ENCODE data around the gene ERGIC1.

The ERGIC1 gene

DNA sequence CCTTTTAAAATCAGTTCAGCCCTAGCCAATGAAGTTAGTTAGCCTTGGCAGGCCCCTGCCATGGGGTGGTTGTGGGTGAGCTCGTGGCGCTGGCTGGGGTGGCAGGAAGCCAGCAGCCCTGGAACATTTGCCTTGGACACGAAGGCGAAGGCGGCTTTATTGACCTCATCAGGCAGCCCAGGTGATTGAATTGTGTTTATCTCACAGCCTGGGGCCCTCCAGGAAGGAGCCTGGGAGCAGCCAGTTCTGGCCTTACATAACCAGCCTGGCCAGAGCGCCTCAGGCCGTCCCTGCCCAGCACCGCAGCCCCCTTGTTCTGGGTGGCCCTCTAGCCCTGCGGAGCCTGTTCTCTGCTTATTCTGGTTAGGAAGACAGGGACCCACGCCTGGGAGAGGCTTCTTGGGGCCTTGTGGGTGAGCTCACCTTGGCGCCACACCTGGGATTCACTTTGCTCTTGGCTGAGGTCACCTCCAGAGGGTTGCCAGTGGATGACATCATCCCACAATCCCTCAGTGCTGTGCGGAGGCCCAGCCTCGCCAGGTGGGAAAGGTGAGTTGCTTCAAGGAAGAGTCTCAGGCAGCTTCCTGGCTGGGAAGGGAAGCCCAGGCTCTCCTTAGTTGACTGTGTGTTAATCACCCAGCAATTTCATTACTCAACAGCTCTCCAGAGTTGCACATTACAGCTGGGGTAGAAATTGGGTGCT lies 70.7 kb downstream of the ERGIC1 start:
- no peak for DNase-seq

DNA sequence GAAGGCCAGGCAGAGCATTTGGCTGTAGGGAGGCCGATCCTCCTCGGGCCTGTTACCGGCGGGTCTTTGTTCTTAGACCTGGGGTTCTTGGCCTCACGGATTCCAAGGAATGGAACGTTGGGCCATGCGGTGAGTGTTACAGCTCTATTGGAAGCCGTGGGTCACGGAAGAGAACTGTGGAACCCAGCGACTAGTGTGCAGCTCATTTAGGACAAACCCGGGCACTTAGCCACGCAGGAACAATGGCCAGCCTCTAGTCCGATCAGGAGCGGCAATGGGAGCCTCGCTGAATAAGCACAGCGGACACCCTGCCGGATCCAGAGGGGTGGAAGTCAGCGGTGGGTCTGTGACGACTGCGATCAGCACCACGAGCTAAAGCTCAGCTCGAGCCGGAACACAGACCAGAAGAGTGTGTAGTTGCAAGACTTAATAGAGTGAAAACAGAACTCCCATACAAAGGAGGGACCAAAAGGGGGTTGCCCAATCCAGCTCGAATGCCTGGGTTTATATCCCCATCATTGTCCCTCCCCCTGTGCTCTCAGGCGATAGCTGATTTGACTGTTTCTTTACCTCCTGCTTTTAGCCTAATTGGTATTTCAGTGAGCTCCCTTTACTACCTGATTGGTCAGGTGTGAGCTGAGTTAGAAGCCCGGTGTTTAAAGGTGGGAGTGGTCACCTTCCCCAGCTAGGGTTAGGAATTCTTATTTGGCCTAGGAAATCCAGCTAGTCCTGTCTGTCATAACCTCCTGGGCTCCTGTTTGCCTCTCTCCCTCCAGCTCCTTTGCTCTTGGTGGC lies 71.5 kb downstream of the ERGIC1 start:
- no peak for DNase-seq

DNA sequence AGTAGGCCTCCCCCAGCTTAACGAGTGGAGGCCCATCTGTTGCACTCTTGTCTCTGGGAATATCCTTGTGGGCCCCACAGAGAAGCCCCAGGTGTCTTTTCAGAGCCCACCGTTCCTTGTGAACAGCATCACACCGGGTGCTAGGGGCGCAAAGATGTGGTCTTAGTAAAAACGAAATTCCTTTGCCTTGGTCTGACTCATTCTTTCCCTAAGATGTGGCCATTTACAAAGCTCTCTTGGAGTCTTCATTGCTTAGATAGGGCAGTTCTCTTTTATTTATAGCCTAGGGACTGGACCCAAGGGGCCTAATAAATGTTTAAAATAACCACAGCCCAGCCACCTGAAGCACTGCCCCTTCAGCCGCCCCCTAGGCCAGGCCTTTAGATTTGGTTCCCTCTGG lies 72.4 kb downstream of the ERGIC1 start:
- DNase-seq, result no peak

DNA sequence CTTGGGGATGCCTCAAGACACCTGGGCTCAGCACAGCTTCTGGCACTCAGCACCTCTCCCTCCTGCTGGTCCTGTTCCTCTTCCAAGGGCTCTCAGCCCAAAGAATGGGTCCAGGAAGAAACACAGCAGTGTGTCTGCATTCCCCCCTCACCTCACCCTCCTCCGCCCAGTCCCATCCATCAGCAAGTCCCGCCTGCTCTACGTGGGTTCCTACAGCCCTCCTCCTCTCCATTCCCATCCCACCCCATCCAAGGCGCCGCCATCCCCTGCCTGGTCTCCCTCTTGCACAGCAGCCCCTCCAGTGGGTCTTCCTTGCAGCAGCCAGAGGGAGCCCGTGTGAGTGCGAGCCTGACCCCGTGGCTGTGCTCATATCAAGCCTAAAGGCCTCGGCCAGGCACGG lies 72.8 kb downstream of the ERGIC1 start:
- DNase-seq, result no peak

DNA sequence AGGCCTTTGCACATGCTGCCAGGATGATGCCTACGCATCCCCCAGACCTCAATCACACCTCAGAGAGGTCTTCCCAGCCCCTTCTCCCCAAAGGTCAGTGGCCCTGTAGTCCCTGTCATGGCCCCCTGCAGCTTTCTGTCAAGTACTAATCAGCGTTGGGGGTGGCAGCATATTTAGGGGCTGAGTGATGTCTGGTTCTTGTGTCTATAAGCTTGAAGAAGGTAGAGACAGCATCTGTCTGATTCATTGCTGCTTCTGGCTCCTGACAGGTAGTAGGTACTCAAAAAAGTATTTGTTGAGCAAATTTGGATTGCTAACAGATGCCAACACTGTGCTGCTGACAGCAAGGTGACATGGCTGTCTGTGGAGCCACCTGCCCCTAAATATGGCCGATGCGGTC lies 73.6 kb downstream of the ERGIC1 start:
- DNase-seq, result no peak

DNA sequence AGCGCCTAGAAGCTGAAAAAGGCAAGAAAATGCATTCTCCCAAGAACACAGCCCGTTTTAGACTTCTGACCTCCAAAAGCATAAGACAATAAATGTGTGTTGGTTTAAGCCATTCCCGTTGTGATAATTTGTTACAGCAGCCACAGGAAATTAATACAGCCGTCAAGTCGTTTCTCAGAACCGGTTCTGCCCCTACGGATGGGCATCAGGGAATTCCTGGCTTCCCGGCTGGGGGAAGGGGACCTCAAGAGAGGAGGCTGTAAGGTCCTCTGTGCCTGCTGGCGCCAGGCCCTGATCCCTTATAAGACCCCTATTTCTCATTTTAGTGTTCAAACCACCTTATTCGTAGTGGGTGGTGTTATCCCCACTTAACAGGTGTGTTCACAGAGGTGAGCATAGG lies 74.6 kb downstream of the ERGIC1 start:
- DNase-seq, result no peak

DNA sequence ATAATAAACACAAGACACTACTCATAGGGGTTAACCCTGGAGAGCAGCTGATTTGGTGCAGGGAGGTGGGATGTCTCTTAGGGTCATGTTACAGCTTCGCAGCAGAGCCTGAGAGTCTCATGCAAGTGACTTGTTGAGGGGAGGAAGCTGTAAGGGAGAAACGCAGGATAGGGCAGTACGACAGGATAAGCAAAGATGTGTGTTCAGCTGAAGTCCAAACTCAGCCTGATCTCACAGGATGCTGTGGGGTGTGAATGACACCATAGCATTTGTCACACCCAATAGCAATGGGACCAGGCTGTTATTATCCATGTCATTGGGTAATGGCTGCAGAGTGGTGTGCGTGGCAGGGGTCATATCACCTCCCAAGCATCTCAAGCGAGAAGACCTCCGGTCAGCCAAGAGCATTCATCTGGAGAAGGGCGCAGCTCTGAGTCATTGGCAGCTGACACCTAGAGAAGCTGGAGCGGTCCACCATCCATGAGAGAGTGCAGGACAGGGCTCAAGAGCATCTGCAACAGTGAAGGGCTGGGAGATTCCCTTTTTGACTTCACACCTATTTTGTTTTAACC lies 76.0 kb downstream of the ERGIC1 start:
- no peak for DNase-seq

DNA sequence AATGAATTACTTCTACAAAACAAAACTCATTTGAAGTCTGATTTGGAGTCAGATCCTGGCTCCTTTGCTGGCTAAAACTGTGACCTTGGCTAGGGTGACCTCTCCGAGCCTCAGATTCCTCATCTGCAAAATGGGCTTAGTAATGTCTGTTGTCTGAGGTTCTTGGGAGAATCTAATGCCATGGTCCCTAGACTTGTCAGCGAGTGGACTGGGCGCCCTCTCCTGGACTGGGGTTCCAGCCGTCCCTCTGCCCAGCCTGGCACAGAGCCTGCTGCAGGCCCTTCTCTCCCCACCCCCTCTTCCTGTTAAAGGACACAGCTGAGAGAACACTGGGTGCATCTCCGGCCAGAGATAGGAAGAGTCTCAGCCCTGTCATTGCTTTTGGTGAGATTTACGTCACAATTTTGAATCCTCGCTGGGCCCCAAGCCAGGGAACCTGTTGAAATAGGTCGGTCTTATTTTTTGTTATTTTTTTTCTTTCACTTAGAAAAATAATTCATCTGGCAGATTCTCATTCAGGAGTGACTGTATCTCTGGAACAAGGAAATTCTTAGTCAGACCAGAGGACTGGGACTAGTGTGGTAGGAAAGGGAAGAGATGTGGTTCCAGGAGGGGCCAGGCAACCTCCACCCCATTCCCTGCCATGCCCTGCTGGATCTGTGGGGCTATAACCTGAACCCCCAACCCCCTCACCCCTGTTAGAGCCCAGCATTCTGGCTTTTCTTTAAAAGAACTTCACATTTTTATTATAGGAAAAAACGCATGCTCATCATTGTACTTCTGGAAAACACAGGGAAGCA lies 77.0 kb downstream of the ERGIC1 start:
- DNase-seq, result peak; percentile 10

DNA sequence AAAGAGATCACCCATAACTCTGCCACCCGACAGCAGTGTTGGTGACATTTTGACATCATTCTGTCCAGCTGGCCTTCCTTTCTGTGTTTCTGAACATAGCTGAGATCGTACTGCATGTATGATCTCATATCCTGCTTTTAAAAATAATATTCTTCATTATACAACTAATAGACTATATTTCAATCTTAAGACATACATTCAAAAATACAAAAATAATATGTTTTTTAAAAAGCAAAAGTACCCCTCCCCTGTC lies 77.5 kb downstream of the ERGIC1 start:
- DNase-seq, result no peak

DNA sequence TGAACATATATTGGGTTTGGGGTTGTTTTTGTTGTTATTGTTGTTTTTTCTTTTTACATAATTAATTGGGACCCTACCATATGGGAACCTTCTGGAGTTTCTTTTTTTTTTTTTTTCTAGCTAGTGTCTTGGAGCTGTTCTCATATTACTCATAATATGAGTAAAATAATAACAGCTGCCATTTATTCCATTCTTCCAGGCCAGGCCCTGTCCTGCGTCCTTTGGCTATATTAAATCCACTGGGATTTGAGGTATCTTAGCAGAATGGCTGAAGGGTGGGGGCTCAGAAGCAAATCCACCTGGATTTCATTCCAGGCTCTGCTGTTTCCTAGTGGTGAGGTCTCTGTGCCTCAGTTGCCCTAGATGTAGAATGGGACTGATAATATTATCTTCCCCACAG lies 77.9 kb downstream of the ERGIC1 start:
- no peak for DNase-seq

DNA sequence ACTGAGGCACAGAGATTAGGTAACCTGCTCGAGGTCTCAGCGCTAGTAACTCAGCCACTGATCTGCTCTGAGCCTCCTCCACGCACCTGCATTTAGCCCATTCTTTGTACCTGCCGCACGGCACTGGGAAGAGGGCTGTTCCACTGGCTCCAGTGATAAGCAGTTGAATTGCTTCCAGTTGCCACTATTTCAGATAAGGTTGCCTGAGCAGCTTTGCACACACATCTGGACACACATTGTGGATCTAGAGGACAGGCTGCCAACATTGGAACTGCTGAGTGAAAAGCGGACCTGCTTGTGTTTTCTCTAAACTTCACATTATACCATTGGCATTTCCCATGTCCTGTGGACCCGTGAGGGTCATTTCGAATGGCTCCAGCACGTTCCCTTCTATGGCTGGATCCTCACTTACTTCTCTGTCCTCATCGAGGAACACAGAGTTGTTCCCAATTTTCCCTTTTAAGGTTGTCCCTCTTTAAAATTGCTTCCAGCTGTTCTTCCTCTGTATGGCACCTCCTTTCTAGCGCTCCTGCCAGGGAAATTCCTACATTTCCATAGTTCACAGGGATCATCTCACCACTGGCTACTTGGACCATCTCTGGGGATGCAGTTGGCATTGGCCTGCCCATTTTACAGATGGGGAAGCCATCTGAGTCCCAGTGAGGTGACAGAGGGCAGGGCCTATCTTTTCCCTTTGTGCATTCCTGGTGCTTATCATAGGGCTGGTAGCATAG lies 79.2 kb downstream of the ERGIC1 start:
- no peak for DNase-seq

DNA sequence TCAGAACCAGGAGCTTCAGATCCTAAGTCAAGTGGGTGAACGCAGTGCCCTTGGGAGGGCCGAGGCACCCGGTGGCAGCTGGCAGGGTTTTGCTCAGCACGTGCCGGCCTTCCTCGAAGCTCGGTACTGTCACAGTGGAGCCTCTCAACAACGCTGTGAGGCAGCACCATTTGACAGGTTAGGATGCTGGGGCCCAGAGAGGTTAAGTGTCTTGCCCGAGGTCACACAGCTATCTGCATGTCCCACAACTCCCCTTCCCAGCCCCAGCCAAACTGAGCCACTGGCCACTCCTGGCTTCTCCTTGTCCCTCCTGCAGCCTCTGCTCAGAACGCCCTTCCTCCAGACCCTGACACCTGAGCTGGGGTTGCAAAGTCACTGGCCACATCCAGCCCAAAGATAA lies 81.5 kb downstream of the ERGIC1 start:
- no peak for DNase-seq

DNA sequence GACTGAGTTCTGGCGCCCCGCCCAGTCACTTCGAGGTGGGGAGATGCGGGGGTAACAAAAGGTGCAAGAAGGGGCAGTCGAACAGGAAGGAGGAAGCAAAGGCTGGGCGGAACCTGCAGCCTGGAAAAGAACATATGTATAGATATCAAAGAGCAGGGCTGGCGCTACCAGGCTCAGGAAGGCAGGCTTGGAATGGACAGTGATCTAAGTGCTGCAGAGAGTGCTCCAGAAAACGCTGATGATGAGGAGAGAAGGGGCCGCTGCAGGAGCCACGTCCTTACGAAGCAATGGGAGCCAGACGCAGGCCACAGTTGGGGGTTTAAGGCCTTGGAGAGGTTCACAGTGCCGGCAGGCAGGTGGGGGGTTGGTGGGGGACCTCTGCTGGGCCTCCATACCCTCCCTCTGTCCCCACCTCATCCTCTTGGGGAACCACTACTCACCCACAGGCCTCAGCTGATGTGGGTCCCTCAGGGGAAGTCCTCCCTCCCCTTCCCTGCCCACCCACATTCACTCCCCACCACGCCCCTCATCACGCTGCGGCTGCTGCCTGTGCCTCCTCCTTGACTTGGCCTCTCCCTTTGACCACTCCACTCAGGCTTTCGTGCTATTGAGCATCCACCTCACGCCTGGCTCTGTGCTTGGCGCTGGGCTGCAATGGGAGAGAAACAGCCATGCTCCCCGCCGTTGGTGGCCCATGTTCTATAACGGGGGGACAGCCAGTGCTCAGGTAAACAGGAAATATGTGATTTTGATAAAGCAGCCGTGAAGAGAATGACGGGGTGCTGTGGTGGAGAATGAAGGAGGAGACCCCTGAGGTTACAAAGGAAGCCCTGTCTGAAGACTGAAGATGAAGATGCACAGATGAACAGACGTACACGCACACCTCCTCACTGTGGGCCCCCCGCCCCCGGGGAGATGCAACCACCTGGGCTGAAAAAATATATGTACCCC lies 84.6 kb downstream of the ERGIC1 start:
- no peak for DNase-seq

DNA sequence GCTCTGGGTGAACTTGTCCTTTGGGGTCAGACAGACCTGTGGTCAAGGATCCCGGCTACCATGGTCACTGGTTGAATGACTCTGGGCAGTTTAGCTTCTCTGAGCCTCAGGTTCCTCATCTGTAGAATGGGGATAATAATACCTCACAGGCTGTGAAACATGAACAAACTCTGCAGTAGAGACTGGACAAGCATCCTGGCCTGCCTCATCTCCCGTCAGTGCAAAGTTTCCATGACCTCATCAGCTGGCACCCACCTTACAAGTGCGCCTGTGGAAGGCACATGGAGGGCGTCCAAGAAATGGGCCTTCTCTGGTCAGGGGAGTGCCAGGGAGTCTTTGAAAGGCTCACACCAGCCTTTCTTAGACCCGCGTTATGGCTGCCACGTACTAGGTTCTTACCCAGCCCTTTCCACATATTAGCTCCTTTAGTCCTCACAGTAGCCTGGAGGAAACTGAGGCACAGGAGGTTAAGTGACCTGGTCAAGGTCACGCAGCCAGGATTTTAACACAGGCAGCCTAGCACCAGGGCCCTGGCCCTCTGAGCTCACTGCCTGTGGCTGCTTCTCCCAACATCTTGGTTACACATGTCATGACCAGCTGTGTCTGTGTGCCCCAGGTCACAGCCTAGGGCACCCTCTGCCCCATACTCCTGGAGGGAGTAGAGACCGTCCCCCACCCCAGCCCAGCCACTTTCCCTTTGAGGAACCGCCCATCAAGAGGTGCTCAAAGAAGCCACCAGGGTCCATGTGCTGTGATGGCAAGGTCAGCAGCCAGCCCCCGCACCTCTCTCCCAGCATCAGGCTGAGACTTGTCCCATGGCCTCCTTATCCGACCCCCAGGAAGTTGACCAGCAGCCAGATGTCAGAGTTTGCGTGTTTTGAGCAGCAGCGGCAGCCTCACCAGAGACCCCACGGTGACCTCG lies 85.7 kb downstream of the ERGIC1 start:
- no peak for DNase-seq

DNA sequence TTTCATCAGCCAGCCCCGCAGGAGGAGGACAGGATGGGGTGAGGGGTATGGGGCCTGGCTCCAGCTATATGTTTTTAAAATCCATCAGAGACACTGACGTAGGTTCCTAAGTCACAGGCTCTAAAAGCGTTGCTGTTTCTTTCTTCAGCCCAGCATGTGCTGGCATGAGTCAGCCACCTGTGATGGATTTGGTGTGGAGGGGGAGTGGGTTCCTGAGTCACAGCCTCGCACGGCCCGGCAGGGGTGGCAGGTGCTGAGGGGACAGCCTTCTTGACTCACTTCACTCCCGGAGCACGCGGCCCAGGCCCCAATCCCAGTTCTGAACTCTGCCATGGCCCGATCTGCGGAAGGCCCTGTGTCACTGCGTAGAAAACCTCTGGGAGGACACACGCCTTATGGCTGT lies 86.4 kb downstream of the ERGIC1 start:
- DNase-seq, result no peak

DNA sequence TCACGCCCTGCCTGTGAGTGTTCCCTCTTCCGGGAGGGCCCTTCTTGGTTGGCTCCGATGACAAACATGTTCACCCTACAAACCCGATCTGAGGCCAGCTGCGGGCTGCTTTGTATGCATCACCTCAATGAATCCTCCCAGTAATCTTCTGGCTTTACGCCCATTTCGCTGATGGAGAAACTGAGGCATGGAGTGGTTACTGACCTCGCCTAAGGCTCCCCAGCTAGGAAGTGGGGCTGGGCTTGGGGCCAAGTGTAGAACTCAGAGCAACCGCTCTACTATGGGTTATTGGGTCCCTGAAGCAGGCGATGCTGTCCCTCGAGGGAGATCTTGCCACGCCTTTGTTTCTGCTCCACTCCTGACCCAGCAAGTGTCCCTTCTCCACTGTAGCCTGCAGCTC lies 86.9 kb downstream of the ERGIC1 start:
- DNase-seq, result no peak

DNA sequence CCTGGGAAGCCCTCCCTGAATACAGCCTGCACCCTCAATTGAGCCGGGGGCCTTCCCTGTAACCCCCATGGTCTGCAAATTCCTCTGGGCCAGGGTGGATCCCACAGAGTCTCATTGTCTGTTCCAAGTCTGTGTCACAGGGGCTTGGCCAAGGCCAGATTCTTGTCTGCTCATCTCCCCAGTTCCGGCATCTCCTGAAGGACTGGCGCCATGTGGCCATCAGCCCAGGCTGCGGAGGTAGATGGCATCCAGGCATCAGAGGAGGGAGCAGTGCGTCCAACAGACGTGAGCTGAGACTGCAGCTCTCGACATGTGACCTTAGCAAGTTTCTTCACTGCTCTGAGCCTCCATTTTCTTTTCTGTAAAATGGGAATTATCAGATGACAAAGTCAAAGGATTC lies 87.9 kb downstream of the ERGIC1 start:
- no peak for DNase-seq

DNA sequence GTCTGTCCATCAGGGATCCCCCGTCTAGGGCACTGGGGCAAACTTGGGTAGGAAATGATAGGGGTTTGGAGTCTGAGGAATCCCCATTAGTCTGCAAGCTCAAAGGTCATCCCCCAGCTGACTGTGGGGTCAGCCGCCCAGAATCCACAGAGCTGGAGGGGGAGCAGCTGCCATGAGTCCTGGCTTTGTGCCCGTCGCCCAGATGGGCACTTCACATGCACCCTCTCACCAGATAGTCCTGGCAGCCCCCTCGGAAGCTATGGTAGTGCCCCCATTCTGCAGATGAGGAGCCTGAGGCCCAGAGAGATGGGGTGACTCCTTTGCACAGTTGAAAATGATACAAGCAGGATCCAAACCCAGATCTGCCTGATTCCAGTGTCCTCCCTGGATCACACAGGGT lies 89.5 kb downstream of the ERGIC1 start:
- DNase-seq, result no peak

DNA sequence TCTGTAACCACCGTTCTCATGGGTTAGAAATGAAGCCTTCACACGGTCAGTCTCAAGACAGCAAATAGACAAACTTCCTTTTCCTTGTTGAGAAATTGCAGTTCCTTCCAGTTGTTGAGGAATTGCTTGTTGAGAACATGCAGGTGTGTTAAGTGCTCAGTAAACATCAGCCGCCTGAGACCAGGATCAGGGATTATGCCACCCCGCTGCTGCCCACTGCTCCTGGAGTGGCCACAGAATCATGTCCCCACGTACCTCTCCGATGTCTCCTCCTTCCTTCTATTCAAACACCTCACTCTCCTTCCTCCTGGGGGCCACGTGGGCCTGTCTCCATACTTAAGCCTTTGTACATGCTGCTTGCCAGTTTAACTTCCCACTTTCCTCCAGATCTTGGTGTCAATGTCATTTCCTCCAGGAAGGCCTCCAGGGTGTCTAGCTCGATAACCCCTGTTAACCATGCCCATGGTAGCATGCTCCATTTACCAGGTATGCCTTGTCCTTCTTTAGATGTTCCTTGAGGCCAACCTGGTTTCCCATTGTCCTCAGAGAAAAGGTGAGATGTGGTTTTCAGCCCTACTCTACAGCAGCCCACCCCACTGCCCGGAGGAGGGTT lies 91.4 kb downstream of the ERGIC1 start:
- no peak for DNase-seq

DNA sequence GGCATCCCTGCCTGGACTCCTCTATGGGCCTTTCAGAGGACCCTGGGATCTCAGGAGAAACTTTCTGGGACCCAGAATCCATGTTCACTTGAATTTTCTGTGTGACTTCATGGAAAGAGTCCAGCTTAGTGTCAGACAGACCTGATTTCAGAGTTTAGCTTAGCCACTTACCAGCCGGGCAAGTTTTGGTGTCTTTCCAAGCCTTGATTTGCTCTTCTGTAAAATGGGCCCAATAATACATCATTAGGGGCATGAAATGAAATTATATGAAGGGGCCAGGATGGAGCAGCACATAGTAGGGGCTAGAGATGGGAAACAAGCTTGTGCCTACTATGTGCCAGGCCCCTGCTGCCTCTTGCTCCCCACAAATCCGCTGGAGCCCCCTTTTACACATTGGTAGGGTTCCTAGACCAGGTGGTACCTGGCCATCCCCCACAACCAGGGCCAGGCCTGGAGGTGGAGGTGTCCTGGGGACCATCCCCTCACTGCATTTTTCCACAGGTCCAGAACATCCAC lies 92.0 kb downstream of the ERGIC1 start:
- no peak for DNase-seq

All from stimulated activated CD4-positive, alpha-beta T cell treated with anti-CD3 and anti-CD28 coated beads, Interleukin-4, amount 100 ng/mL, for 1 hour (primary cell).